ENCODE data around the gene GRIP2. TPM values are rescaled to one million over a fixed set of nuclear protein-coding genes. Genes with fewer than 3 reads are reported as not detected.

The GRIP2 gene
- total and polyA plus RNA-seq, 2 donors (not counting 3 experiments of a cell fraction or from before 2014, with no cell fraction given): not detected

DNA sequence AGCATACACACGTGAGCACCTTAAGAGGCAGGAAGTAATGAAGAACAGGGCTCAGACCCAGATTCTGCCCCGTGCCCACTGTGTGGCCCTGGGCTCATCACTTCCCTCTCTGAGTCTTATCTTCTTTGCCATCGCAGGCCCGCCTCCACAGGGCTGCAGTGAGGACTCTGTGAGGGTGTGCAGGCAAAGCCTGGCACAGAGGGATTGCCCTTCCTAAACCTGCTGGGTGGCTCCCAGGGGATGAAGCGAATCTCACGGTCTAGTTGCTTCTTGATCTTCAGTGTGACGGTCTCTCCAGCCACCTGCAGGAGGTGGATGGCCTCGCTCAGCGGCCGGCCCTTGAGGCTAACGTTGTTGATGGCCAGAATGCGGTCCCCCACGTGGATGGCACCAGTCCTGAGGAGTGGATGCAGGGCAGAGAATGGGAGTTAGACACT, 32.8 kb downstream of the GRIP2 start:
- intact Hi-C loops (cut with micrococcal nuclease) (loop anchor here (10.0 kb wide), 1 partner anchor 277 kb away; no protein-coding TSS in a partner anchor), dilution Hi-C loops (cut with MboI; ENCODE audit: extremely low pct_ligation_motif_present, low sequenced_read_pairs) (no loop called here)
- no peak overlapping the region for H3K4me3 ChIP-seq (replicated peaks in 1 of 3; ENCODE audit: insufficient read depth in 1 of 3, low read depth in 1 of 3, low read length in 3 of 3)
- no peaks in the 10 kb centered on the region for H3K9me1 ChIP-seq (replicated peaks; ENCODE audit: control insufficient read depth, extremely low read depth, insufficient read depth, low read length)
- H3K4me1 ChIP-seq (ENCODE audit: control insufficient read depth, extremely low read depth, insufficient read depth, low read length): no peaks in the 10 kb centered on the region
- H3K36me3 ChIP-seq (ENCODE audit: control insufficient read depth in 2 of 2, extremely low read depth in 1 of 2, insufficient read depth in 2 of 2, low read length in 2 of 2): no peaks in the 10 kb centered on the region
- H3K79me2 ChIP-seq (ENCODE audit: control insufficient read depth, insufficient read depth, low read length): no peaks in the 10 kb centered on the region
- no peak overlapping the region for H3K9ac ChIP-seq (replicated peaks; ENCODE audit: extremely low read depth, insufficient read depth, low read length)
- no peak overlapping the region for H3K4me2 ChIP-seq (ENCODE audit: insufficient read depth, low read length)
- H3K9me3 ChIP-seq (replicated peaks; ENCODE audit: control insufficient read depth, insufficient read depth, low read length): no peaks in the 10 kb centered on the region
- CTCF ChIA-PET: interaction anchor here (2.4 kb wide), 1 partner anchor 40 kb away, joined by 24 read pairs; no protein-coding TSS in a partner anchor
- POLR2A ChIA-PET: no interaction called here
- no TSS peak for BruUV-seq (replicated peaks)
- H4K20me1 ChIP-seq (replicated peaks; ENCODE audit: control insufficient read depth, extremely low read depth, insufficient read depth, low read length): no peaks in the 10 kb centered on the region
- no peak for TF ChIP-seq POLR2A (IDR thresholded peaks at IDR 0.05; ENCODE audit: low read depth, low read length)
- TF ChIP-seq GATA2 (IDR thresholded peaks at IDR 0.05; ENCODE audit: insufficient read depth, insufficient read length, low read depth, low read length): no peak
- no peak for TF ChIP-seq FOS (IDR thresholded peaks at IDR 0.05; ENCODE audit: borderline replicate concordance, insufficient read depth, low read length)
- TF ChIP-seq EZH2 (IDR thresholded peaks at IDR 0.05; ENCODE audit: borderline replicate concordance, low read depth, low read length, severe bottlenecking): no peak
- TF ChIP-seq, protein P1, sequence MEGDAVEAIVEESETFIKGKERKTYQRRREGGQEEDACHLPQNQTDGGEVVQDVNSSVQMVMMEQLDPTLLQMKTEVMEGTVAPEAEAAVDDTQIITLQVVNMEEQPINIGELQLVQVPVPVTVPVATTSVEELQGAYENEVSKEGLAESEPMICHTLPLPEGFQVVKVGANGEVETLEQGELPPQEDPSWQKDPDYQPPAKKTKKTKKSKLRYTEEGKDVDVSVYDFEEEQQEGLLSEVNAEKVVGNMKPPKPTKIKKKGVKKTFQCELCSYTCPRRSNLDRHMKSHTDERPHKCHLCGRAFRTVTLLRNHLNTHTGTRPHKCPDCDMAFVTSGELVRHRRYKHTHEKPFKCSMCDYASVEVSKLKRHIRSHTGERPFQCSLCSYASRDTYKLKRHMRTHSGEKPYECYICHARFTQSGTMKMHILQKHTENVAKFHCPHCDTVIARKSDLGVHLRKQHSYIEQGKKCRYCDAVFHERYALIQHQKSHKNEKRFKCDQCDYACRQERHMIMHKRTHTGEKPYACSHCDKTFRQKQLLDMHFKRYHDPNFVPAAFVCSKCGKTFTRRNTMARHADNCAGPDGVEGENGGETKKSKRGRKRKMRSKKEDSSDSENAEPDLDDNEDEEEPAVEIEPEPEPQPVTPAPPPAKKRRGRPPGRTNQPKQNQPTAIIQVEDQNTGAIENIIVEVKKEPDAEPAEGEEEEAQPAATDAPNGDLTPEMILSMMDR (IDR thresholded peaks at IDR 0.05; ENCODE audit: extremely low read depth in 1 of 2, insufficient read depth in 1 of 2, low read depth in 1 of 2, low read length in 2 of 2): no peak
- TF ChIP-seq MYC (IDR thresholded peaks at IDR 0.05; ENCODE audit: low read depth, low read length): no peak
- no peak for TF ChIP-seq POLR2AphosphoS5 (IDR thresholded peaks at IDR 0.05; ENCODE audit: insufficient read depth, low read depth, low read length)
- no peak for TF ChIP-seq JUN (IDR thresholded peaks at IDR 0.05; ENCODE audit: borderline replicate concordance, insufficient read depth, insufficient read length, low read depth)
- TF ChIP-seq, protein P2, sequence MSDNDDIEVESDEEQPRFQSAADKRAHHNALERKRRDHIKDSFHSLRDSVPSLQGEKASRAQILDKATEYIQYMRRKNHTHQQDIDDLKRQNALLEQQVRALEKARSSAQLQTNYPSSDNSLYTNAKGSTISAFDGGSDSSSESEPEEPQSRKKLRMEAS (IDR thresholded peaks at IDR 0.05; ENCODE audit: insufficient read depth, insufficient read length): no peak
- no peak overlapping the region for H3K27ac ChIP-seq (ENCODE audit: insufficient read depth, low read depth, low read length)
- H3K27me3 ChIP-seq (ENCODE audit: control insufficient read depth in 2 of 2, insufficient read depth in 2 of 2, low read length in 2 of 2): no peaks in the 10 kb centered on the region
- H2AFZ ChIP-seq (ENCODE audit: low read depth, low read length): no peak overlapping the region
- DNase-seq (ENCODE audit: low read depth, low spot score) (no peak), FAIRE-seq (no peak)

All from endothelial cell of umbilical vein (primary cell).